Hepatic stellate cell (primary cell): ENCODE results near the gene MAD2L2.
A peak's percentile ranks its signal among the peaks of the same experiment; 100 is the strongest.

Experiments used
- DNase-seq: peaks from one replicate; pipeline ENCODE4 v3.0.0; 2011; ENCODE audit warnings: low spot score

The MAD2L2 gene

DNA sequence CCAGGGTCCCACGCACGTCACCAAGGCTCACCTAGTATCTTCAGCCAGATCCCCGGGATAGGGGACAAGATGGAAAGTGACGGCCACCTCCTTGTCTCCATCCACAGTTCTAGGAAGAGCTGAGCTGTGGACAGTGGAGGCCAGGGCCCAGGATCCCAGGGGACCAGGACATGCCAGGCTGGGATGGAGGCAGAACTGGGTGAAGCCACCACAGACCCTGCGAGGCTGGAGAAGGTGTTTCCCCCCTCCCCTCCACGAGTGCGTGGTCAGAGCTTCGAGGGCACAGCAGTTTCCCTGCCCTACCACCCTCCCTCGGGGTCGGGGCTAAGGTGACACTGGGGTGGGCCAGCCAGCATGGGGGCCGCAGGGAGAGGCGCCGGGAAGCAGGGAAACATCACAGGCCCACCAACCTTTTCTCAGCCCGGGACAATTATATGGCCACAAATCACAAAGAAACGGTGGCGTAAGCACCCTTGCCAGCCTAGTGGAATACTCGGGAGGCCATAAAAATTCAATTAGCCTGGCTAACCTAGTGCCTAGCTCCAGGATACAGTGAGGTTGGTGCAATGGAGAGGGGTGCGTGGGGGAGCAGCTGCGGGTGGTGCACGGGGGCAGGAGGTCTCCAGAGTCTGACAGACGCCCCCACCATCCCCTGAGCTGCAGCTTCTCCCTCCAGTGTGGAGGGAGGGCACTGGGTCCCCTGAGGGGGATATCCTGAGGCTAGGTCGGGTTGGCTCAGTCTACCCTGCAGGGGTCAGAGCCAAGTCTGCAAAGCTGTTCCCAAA is 23.9 kb upstream of the MAD2L2 start:
- no peak for DNase-seq

GRCh38 chr1:11704194-11704529 is 23.2 kb upstream of the MAD2L2 start:
- no peak for DNase-seq

GRCh38 chr1:11703357-11704193 is 22.6 kb upstream of the MAD2L2 start:
- no peak for DNase-seq

DNA sequence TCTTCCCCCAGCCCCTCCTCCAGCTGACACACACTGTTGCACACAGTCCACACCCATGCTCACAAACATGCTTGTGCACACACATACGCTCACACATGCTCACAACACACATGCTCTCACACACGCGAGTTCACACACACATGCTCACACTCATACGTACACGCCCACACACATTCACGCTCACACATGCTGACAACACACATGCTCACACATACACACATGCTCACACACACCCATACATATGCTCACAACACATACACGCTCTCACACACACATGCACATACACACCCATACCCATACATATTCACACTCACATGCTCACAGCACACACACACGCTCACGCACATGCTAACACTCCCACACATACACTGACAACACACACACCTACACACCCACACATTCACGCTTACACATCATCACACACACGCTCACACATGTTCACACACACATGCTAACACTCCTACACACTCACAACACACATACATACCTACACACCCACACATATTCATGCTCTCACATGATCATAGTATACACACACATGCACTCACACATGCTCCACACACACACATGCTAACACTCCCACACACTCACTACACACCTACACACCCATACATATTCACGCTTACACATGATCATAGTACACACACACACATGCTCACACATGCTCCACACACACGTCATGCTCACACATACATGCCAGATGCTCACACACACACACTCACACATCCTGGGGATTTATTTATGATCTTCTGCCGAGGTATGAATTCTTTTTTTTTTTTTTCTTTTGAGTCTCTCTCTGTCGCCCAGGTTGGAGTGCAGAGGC is 21.2 kb upstream of the MAD2L2 start:
- no peak for DNase-seq

DNA sequence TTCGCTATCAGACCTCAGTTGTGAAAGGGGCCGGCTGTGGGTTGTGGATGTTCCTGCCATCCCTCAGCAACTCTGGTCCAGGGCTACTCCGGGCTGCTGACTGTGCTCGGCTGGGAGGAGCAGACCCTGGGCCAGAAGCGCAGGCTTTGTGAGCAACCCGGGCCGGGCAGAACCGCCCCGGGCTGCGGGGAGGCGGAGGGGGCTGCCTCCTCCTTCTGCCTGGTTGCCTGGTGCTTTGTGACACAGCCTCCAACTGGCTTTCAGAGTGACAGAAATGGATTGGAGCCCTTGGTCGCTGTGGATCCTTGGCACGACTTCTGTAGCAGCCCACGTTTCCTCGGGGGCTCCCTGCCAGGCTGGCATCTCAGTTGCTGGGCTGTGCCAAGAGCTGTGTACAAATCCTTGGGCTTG is 20.6 kb upstream of the MAD2L2 start:
- DNase-seq = no peak

DNA sequence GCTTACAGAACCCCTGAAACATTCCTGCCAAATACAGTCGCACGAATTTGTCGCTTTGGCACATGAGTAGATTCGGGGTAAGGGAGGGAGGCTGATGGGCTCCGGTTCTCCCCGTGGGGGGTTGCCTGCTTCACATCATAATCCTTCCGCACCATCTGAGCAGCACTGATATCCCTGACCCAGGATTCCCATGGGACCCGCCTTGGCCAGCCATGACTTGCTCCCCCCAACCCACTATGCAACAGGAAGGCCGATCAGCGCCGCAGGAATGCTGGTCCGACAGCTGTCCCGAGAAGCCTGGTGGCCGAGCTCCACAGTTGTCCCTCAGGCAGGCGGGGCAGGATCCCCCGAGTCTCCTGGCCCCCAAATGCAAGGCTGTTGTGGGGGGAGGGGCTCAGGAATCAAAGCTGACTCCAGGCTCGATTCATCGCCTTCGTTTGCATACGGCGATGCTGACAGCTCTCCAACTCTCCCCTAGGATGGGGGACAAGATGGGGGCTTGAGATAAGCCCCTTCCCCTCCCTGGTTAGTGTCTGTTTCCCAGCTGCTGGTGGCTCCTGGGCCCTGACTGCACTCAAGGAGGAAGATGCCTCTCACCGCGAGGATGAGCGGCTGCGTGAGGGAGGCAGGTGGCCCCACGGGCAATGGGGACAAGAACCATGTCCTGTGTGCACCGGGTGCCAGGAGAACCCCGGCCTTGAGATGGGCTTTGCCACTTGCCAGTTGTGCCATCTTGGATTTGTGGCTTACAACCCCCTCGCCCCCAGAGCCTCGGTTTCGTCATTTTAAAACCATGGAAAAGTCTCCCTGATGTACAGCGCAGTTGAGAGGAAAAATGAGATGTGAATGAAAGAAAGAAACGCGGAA is 19.9 kb upstream of the MAD2L2 start:
- DNase-seq = no peak

DNA sequence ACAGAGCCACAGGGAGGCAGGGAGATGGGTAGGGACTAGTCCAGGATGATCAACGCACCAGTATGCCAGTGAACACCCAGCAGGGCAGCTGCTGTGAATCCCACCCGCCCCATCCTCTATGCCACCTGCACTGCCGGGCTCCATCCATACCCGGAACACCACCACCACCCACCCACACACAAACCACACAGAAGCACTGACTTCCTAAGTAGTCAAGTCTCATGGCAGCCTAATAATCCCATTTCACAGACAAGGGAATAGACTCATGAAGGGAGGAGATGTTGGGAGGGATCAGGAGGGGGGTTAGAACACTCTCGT is 16.9 kb upstream of the MAD2L2 start:
- no peak for DNase-seq

GRCh38 chr1:11697188-11697892 is 16.4 kb upstream of the MAD2L2 start:
- no peak for DNase-seq

DNA sequence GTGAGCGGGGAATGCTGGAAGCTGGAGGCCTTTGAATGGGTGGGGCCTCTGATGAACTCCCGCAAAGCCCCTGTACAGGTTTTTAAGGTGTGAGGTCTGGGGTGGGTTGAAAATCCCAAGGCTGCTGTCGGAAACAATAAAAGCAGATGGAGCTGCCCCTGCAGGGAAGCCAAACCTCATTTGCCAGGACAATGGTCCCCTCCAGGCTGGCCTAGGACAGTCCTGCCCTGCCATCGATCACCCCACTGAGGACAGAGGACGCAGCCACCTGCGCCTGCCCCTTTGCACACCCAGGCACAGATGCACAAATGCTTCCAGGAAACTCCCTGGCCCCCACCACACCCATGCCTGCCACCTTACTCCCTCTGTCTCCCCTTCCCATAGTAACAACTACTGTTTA is 14.9 kb upstream of the MAD2L2 start:
- no peak for DNase-seq

DNA sequence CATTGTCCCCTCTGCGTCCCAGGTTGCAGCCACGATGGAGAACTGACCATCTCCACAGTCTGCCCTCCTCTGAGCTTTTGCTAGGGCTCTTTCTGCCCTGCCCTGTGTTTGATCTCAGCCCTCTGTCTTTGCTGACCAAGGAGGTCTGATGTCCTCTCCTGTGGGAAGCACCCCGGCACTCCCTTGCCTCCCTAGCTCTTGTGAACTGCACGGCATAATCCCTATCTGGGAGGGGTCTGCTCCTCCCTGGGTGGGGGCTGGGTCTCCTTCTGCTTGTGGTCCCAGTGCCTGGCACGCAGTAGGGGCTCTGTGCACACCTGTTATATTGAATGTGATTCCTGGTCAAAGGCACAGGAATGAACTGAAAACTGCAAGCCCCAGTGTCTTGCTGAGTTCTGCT is 13.0 kb upstream of the MAD2L2 start:
- no peak for DNase-seq

GRCh38 chr1:11693024-11693590 is 12.2 kb upstream of the MAD2L2 start:
- peak; percentile 88 for DNase-seq

- no peak for DNase-seq
These were observed 11.2 kb upstream of the MAD2L2 start for GRCh38 chr1:11691928-11692711.

DNA sequence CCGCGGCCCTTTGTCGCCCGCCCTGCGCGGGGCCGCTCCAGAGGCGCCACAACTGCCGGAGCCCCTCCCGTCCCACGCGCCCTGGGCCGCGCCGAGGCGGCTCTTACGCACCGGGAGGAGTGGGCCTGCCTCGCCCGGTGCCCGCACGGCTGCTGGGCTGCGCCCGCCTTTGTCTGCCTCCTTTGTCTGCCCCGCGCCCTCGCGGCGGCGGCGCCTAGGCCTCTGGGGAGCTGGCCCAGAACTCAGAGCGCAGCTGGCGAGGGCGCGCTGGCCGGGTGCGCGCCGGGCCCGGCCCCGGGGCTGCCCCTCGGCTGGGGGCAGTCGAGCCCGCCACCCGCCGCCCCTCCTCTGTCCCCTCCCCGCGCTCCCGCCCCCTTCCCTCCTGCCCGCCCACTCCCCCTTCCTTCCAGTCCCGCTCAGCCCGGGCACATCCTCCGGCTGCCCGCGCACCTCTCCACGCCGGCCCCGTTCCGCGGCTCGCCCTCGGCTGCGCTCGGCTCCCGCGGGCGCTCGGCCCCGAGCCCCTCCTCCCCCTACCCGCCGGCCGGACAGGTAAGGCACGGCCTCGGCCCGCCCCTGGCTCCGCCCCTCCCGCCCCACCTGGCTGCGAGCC is 10.5 kb upstream of the MAD2L2 start, which contains the start of gene DRAXIN:
Gene DRAXIN (plus strand): TSS at position 409 of the 613 bp plus-strand sequence. CDS start 14,549 bp downstream, outside the sequence.
- DNase-seq = no peak

DNA sequence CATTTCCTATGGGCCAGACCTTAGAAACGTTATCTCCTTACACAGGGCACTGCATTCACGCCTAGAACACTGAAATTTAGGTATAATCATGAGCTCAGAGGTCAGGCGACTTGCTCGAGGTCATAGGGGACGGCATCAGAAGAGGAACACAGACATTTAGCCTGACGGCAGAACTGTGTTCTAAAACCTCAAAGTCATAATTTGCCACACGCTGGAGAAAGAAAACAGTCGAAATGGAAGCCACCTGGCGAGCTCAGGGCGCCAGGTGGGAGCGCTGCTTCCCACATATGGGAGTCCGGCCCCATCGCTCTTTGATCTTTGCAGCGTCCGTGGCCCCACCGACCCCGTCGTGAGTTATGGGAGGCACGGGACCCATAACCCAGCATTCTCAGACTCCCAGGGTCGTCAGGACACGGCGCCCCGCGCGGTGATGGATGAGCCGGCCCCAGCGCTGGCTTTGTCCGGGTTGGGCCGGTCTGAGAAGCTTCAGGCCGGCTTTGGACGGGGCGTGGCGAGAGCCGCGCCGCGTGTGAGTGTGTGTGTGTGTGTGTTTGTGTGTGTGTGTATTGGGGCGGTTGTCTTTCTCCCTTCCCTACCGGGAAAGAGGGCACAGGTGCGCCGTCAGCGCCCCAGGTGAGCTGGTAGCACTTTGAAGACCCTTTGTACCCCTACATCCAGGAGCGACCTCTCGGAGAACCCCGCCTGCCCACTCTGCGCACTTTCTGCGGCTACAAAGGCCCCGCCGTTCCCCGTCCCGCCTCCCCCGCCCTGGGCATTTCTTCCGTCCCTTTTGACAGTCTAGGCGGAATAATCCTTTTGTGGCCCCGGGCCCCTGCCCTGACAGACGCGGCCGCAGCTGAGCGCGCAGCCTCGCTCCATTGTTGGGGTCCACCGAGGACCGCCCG is 9.7 kb upstream of the MAD2L2 start:
- DNase-seq = no peak

GRCh38 chr1:11688506-11688905 is 7.6 kb upstream of the MAD2L2 start:
- no peak for DNase-seq

DNA sequence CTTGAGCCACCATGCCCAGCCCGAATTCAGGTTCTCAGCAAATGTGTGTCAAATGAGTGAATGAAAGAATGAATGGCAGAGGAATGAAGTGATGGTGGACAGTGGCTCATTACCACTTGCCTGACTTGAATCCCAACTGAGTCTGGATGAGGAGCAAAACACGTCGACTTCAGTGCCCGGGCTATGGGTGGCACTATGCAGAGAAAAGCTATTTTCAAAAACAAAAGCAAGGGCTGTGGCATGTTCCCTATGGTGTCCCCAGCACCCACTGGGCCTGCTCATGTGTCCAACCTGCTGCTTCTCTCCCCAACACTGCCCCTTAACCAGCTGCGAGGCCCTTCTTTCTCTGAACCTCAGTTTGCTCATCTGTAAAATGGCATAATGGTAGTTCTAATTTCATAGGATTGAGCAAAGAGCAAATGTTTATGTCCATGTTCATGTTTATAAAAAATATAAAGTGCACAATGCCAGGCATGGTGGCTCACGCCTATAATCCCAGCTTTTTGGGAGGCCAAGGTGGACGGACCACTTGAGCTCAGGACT is 4.3 kb upstream of the MAD2L2 start:
- no peak for DNase-seq

- DNase-seq = no peak
These were observed 3.1 kb upstream of the MAD2L2 start for GRCh38 chr1:11684070-11684469.

GRCh38 chr1:11682799-11683198 is 1.9 kb upstream of the MAD2L2 start:
- DNase-seq = no peak
